Prostate gland (tissue), 2 donors: Measurements from ENCODE around the gene SPEF1.

ENCODE experiments used
- CTCF ChIP-seq, 4 experiments: fragments of 200-600 bp in 2 of 4; fragments of 450-650 bp in 2 of 4; sonication (generic) in 2 of 4; IDR thresholded peaks; 1 replicate in 3 of 4; 2 replicates in 1 of 4; pipeline ENCODE4 v1.5.1; 2016 to 2019; ENCODE audit warnings: antibody characterized with exemption in 4 of 4, mild to moderate bottlenecking in 2 of 4, moderate library complexity in 2 of 4
- POLR2A ChIP-seq: fragments of 450-650 bp; IDR thresholded peaks from one replicate; pipeline ENCODE4 v1.6.1; 2016; ENCODE audit warnings: antibody characterized with exemption, mild to moderate bottlenecking
- POLR2AphosphoS5 ChIP-seq: sonication (generic); formaldehyde crosslinking; IDR thresholded peaks from one replicate; pipeline ENCODE4 v1.6.1; 2017; ENCODE audit warnings: antibody characterized with exemption

- TF ChIP-seq CTCF (IDR thresholded peaks at IDR 0.05) (no peak), POLR2A (no peak), POLR2AphosphoS5 (no peak)
These were observed 44.3 kb upstream of the SPEF1 start for GRCh38 chr20:3825526-3825925.
